D341Med (cell line): Measurements from ENCODE around the gene CPOX.

ENCODE experiments used
- DNase-seq: peaks from one replicate; pipeline ENCODE4 v3.0.0; 2012; ENCODE audit warnings: low spot score

The CPOX gene

DNA sequence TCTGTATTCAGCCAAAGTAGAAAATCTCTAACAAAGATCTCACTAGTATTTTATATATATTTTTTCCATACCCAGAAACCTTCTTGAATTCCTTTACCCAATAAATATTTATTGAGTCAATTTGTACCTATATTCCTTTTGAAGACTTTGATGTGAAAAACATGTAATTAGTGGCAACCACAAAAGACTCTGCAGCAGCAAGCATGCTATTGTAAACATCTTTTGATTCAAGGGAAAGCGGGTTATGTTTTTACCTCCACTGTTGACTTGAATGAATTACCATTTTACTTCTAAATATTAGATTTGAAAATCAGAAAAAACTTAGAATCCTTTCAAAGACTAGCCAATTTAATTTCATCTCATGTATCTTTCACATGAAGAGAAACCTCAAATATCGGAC is 59.2 kb downstream of the CPOX start:
- no peak for DNase-seq

GRCh38 chr3:98532709-98533571 is 60.5 kb downstream of the CPOX start:
- no peak for DNase-seq

GRCh38 chr3:98532275-98532637 is 61.2 kb downstream of the CPOX start:
- DNase-seq: no peak

- no peak for DNase-seq
Observed at GRCh38 chr3:98531622-98532274, 61.7 kb downstream of the CPOX start, which contains the start of gene GPR15. Gene GPR15 (plus strand): TSS chr3:98531978. CDS start chr3:98532034, 56 bp downstream.

GRCh38 chr3:98530676-98531075 is 62.7 kb downstream of the CPOX start:
- DNase-seq: no peak

DNA sequence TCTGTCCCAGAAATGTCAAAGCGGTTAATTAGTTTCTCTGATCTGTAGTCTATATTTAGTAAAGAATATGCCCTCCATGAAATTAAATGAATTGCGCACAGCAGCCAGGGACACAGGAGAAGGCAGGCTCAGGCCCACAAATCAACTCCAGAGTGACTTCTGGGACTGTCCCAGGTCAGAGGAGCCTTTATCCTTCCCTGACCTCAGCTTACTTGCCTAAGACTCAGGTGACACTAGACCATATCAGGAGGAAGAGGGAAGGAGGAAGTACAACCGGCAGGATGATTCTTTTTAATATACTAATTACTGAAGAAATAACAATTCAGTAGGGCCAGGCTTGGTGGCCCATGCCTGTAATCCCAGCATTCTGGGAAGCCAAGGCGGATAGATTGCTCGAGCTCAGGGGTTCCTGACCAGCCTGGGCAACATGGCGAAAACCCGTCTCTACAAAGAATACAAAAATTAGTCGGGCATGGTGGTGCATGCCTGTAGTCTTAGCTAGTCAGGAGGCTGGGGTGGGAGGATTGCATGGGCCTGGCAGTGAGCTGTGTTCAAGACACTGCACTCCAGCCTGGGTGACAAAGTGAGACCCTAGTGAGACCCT is 63.5 kb downstream of the CPOX start:
- no peak for DNase-seq
